HG03139 (cell line): Measurements from ENCODE around the gene TTC5.
"Not testable (repeated sequence)": the region's sequence is repeated elsewhere in the genome, so short reads cannot be mapped to it uniquely, and the experiment has no call there.

Experiments used
- ATAC-seq: cut with Tn5 transposase; IDR thresholded peaks from one replicate; pipeline ENCODE4 v1.9.1; 2021; ENCODE audit not compliant: unreplicated experiment

TTC5 gene

DNA sequence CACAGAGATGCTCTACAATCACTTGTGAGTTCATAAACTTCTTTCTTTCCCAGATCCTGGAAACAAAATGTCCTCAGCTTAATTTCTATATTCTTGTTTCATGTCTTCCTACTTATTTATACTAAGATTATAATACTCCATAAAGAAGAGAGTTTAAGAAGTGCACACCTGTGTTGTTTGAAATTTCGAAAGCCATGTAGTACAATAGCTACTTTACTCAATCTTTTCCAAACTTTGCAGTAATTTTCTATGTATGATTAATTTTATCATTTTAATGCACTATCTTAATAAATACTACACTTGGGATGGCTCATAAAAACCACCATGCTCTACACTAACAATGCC lies 300 bp upstream of the TTC5 start:
- ATAC-seq, result no peak

DNA sequence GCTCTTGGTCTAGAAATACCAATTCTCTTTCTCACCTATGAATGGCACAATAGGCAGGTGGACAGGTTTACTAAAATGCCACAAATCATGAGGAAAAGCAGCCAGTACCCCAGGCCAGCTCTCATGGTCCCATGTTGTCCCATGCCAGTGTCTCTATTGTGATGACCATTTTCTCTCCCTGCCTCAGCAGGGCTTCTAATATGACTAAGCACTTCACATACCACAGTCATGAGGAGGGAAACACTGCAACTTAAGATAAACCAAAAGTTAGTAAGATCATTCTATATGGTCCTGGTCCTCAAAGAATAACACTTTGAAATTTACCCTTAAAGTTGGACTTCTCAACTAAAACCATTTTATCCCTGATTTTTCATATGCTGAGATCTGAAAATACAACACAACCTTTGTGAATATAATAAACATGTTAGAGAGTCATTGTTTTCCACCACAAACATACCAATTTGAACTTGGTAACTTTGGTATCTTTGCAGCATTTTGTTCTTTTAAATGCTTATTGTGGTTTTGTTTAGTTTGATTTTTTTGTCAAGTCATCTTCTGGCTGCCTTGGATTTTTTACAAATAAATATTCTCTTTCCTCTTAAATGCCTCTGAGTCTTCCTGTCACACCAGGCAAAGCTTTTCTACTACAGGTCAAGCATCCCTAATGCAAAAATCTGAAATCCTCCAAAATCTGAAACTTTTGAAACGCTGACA lies 3.6 kb downstream of the TTC5 start:
- no peak for ATAC-seq

DNA sequence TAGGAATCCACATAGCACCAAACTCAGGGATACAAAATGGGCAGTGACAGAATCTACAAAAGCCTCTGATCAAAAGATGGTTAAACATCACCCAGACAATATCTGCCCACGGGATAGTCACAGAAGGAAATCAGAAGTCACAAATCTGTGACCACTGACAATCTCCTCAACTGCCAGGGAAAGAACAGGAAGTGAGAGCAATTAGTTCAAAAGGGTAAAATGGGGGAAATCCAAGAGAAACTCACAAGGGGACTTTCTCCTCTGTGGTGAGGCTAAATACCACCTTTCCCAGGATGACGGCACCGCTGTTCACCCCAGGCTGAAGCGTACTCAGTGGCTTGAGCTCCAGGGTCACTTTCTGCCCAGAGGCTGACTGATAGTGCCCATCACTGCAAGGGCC lies 10.7 kb downstream of the TTC5 start:
- ATAC-seq, result no peak

DNA sequence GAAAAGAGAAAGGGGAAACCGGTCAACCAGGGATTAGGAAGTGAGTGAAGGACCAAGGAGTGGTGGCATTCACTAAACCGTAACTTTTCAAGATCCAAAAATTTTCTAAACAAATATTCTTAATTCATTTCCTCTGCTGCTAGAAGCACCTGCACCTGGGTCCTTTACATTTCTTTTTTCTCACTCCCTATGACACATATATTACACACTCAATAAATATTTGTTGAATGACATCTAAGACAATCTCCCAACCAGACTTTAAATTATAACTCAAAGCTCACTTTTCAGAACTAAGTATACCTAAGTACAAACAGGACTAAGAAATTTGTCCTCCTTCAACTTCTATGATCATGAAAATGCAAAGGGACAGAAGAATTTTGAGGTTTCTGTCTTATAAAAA lies 11.1 kb downstream of the TTC5 start:
- ATAC-seq, result no peak

DNA sequence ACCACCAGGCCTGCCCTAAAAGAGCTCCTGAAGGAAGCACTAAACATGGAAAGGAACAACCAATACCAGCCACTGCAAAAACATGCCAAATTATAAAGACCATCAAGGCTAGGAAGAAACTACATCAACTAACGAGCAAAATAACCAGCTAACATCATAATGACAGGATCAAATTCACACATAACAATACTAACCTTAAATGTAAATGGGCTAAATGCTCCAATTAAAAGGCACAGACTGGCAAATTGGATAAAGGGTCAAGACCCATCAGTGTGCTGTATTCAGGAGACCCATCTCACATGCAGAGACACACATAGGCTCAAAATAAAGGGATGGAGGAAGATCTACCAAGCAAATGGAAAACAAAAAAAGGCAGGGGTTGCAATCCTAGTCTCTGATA lies 23.8 kb downstream of the TTC5 start:
- ATAC-seq, result not testable (repeated sequence)

DNA sequence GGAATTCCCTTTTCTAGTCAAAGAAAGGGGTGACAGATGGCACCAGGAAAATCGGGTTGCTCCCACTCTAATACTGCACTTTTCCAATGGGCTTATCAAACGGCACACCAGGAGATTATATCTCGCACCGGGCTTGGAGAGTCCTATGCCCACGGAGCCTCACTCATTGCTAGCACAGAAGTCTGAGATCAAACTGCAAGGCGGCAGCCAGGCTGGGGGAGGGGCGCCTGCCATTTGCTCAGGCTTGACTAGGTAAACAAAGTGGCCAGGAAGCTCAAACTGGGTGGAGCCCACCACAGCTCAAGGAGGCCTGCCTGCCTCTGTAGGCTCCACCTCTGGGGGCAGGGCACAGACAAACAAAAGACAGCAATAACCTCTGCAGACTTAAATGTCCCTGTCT lies 25.5 kb downstream of the TTC5 start:
- not testable (repeated sequence) for ATAC-seq

DNA sequence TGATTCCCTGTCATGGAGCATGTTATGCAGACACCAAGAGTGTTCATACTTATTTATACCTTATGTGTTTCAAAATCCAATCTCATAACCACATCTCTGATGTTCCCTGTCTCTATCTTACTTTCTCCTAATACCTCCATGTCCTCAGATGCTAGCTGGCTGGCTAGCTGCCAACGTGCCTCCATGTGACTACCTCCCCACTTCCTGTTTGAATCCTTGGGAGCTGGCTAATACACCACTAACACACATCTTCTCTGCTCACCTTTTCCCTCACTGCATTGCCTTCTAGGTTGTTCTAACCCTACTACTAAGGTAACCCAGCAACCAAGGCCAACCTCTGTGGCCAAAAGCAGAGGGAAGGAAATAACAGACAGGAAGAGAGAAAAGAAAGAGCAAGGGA lies 27.3 kb downstream of the TTC5 start:
- no peak for ATAC-seq

DNA sequence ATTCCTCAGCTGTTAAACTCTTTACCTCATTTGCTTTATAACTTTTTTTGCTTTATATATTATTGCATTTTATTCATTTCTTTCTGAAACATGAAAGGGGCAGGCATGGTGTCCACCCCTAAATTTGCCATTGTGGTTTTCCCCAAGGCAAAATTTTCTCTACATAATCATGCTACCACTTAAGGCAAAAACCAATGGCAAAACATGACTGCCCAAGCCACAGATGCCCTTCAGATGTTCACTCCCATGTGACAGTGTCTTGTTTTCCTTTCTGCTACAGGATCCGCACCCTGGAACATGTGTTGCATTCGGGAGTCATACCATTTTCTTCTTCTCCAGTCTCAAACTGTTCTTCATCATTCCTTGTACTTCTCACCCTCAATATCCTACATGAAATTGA lies 28.3 kb downstream of the TTC5 start:
- no peak for ATAC-seq

DNA sequence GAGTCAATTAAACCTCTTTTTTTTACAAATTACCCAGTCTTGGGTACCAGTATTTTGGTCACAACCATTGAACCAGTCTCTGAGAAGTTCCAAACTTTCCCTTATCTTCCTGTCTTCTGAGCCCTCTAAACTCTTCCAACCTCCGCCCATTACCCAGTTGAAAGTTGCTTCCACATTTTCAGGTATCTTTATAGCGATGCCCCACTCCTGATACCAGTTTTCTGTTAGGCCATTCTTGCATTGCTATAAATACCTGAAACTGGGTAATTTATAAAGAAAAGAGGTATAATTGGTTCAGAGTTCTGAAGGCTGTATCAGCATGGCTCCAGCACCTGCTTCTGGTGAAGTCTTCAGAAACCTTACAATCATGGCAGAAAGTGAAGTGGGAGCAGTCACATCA lies 31.7 kb downstream of the TTC5 start:
- ATAC-seq, result no peak

DNA sequence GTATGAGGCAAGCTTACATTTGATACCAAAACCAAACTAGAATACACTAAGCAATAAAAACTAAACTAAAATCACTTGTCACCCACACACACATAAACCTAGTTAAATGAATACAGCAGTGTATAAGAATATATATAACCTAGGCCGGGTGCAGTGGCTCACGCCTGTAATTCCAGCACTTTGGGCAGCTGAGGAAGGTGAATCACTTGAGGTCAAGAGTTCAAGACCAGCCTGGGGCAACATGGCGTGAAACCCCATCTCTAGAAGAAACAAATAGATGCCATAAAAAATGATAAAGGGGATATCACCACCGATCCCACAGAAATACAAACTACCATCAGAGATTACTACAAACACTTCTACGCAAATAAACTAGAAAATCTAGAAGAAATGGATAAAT lies 41.4 kb downstream of the TTC5 start:
- not testable (repeated sequence) for ATAC-seq

DNA sequence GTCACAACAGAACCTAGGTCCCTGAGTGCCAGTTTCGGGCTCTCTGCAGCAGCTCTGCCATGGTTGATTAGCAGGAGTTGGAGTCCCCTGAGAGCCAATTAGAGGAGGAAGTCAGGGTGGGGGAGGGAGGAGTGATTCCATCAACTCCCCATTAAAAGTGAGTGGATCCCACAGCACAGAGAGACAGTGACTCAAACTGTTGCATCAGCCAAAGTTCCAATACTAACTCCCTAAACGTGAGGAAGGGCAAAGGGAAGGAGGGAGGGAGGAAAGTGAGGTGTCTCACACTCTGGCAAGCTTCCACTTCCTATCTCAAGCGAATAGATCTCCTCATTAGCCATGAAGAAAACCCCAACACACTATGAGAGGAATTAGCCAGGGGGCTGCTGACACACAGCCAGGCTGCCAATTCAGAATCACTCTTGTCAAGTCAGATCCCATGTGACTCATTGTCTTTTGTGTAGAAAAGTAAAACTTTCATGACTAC lies 43.1 kb downstream of the TTC5 start:
- no peak for ATAC-seq

DNA sequence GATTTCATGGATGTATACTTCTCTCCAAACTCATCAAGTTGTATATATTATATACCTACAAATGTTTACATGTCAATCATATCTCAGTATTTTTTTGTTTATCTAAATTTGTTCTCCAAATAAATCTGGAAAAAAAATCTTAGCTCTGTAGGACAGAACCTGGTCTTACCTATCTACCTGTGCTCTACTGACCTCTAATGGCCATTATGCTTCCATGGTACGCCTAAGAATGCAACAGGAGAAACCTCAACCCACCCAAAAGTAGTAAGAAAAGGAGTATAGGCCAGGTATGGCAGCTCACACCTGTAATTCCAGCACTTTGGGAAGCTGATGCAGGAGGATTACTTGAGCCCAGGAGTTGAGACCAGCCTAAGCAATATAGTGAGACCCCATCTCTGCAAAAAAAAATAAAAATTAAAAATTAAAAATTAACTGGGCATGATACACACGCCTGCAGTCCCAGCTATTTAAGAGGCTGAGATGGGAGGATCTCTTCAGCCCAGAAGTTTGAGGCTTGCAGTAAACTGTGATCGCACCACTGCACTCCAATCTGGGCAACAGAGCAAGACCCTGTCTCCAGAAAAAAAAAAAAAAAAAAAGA lies 58.0 kb downstream of the TTC5 start:
- no peak for ATAC-seq
